ENCODE data around the gene SUN3.

SUN3 gene, protein sequence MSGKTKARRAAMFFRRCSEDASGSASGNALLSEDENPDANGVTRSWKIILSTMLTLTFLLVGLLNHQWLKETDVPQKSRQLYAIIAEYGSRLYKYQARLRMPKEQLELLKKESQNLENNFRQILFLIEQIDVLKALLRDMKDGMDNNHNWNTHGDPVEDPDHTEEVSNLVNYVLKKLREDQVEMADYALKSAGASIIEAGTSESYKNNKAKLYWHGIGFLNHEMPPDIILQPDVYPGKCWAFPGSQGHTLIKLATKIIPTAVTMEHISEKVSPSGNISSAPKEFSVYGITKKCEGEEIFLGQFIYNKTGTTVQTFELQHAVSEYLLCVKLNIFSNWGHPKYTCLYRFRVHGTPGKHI

DNA sequence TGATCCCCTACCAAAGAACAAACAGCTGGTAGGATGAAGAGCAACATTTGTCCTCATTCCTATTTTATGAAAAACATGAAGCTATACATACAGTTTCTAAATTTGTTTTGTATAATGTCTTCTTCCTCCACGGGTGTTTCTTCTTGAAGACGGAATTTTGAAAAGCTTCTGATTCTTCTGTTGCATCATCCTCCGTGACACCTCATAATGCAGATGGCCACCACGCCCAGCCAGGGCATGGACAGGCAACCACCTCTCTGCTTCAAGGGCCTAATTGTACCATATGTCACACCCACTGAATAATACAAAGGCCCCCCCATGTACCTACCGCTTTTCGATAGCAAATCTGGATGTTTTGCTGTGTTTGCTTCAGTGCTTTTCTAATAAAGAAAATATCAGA lies at the start of gene SUN3:
Gene SUN3, minus strand, starts transcription at position 170 of the 400 bp plus-strand sequence. Its CDS starts 169 bp downstream, at position 1.
- peaks cover 13% of the 10 kb centered on the region for H3K27me3 ChIP-seq (ENCODE audit: low read depth)
- H3K36me3 ChIP-seq (replicated peaks): no peaks in the 10 kb centered on the region
- no peaks in the 10 kb centered on the region for H3K9me3 ChIP-seq
- H3K4me1 ChIP-seq: no peaks in the 10 kb centered on the region
- no peak within 1 kb of the TSS for H3K4me3 ChIP-seq
- in situ Hi-C loops (cut with MboI; ENCODE audit: low sequenced_read_pairs): no loop called here
- DNase-seq (ENCODE audit: low spot score in 2 of 2): no peak

DNA sequence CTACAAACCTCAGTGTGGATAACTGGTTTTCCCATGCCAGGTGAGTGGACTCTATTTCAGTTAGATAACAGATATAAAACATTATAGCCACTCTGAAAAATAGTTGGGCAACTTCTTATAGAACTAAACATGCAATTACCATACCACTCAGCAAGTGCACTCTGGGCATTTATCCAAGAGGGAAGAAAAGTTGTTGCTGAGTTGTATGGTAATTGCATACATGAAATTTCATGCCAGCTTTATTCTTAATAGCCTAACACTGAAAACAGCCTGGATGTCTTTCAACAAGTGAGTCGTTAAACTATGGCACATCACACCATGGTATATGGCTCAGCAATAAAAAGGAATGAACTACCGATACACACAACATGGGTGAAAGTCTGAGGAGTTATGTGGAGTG lies 49.6 kb upstream of the SUN3 start:
- Histone ChIP-seq H3K4me3 (no peak overlapping the region), H3K4me1 (peaks cover 13% of the 10 kb centered on the region), H3K9me3 (no peaks in the 10 kb centered on the region), H3K36me3 (replicated peaks) (no peaks in the 10 kb centered on the region), H3K27me3 (ENCODE audit: low read depth) (no peaks in the 10 kb centered on the region)
- in situ Hi-C loops (cut with MboI; ENCODE audit: low sequenced_read_pairs): loop anchor here (25.0 kb wide), 1 partner anchor 91 kb away; the partner anchor contains the start of gene HUS1
- no peak for DNase-seq (ENCODE audit: low spot score in 2 of 2)

DNA sequence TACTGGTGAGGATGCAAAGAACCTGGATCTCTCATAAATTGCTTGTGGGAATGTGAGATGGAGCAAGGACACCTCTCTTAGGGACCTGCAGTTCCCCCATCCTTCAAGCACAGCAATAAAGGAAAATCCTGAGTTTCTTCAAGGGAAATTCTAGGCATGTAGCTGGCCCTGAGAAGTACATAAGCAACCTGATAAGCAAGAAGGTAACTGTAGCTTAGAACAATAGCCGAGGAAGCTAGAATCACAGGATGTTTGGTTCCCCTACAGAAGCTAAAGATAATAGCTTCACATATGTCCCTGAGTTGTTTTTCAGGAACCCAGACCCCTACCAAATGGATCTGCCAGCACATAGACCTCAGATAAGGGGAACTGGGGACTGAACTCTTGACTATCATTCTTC lies 48.5 kb upstream of the SUN3 start:
- in situ Hi-C loops (cut with MboI; ENCODE audit: low sequenced_read_pairs): loop anchor here (25.0 kb wide), 1 partner anchor 90 kb away; the partner anchor contains the start of gene HUS1

DNA sequence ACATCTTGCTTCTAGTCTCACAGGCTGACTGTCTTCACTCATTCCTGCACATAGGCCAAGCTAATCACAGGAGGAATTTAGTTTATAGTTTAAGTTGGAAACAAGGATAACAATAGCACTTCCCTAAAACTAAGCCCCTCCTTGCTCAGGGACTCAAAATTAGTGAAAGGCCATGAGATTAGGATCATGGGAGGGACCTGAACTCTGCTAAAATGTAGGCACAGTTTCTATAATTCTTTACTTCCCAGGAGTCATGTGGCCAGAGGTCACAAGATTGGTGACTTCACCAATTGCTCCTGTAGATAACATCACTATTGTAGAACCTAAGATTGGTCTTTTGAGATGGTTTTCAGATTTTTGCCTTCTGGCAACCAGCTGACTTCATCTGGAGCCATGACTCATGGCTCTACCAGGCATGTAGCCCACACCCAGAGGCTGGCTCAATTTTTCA lies 45.3 kb upstream of the SUN3 start:
- no peaks in the 10 kb centered on the region for H3K27me3 ChIP-seq (ENCODE audit: low read depth)
- in situ Hi-C loops (cut with MboI; ENCODE audit: low sequenced_read_pairs): no loop called here
- peaks cover 16% of the 10 kb centered on the region for H3K4me1 ChIP-seq
- no peaks in the 10 kb centered on the region for H3K9me3 ChIP-seq
- no peak overlapping the region for H3K4me3 ChIP-seq
- H3K36me3 ChIP-seq (replicated peaks): no peaks in the 10 kb centered on the region
- DNase-seq (ENCODE audit: low spot score in 2 of 2): no peak

More for the DNA sequence above, 48.5 kb upstream of the SUN3 start:
- Histone ChIP-seq H3K4me3 (no peak overlapping the region), H3K36me3 (replicated peaks) (no peaks in the 10 kb centered on the region), H3K27me3 (ENCODE audit: low read depth) (no peaks in the 10 kb centered on the region), H3K4me1 (peaks cover 16% of the 10 kb centered on the region), H3K9me3 (no peaks in the 10 kb centered on the region)
- no peak for DNase-seq (ENCODE audit: low spot score in 2 of 2)

DNA sequence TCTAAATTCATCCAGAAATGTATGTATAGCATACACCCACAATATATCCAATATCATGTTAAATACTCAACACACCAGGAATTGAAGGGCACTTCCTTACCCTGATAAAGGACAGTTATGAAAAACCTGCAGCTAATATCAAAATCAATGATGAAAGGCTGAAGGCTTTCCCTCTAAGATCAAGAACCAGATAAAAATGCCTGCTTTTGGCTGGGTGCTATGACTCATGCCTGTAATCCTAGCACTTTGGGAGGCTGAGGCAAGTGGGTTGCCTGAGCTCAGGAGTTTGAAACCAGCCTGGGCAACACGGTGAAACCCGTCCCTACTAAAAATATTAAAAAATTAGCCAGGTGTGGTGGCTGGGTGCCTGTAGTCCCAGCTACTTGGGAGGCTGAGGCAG lies 38.6 kb upstream of the SUN3 start:
- no peaks in the 10 kb centered on the region for H3K27me3 ChIP-seq (ENCODE audit: low read depth)
- H3K9me3 ChIP-seq: no peaks in the 10 kb centered on the region
- H3K4me3 ChIP-seq: no peak overlapping the region
- in situ Hi-C loops (cut with MboI; ENCODE audit: low sequenced_read_pairs): no loop called here
- no peaks in the 10 kb centered on the region for H3K36me3 ChIP-seq (replicated peaks)
- no peak for DNase-seq (ENCODE audit: low spot score in 2 of 2)
- no peaks in the 10 kb centered on the region; the same call in 1 of the 2 replicates for H3K4me1 ChIP-seq

DNA sequence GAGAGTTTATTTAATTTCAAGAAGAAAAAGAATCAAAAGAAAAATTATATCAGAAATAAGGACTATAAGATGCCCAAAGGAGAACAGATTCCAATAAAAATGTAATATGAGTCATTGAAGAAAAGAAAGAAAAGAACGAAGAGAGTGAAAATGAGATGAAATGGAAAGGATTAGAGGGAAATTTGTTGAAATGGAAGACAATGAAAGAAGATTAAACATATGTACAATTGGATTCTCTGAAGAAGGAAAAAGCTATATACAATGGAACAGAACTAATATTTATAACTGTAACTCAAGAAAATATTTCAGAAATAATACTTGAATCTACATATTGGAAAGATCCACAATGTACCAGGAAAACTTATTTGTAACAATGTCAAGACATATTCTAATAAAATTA lies 35.1 kb upstream of the SUN3 start:
- Histone ChIP-seq H3K27me3 (ENCODE audit: low read depth) (no peaks in the 10 kb centered on the region), H3K4me3 (no peak overlapping the region), H3K36me3 (replicated peaks) (no peaks in the 10 kb centered on the region), H3K4me1 (no peaks in the 10 kb centered on the region; the same call in 1 of the 2 replicates), H3K9me3 (no peaks in the 10 kb centered on the region)
- in situ Hi-C loops (cut with MboI; ENCODE audit: low sequenced_read_pairs): no loop called here
- DNase-seq (ENCODE audit: low spot score in 2 of 2): no peak

DNA sequence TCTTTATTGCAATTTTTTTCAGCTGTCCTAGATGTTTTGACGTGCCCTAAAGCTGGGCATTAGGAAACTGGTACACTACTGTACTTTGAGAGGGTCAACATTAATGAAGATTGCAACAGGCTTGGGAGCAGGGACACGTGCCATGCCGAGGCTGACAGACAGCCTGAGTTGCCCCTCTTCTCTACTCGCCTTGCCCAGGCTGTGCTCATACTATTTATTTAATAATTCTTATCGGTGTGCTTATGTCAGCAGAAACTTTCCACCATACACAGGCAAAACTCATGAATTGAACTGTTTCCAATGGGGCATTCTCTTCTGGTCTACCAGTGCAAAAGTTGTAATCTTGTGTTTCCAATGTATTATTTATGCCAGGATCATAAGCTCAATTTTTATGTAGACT lies 30.8 kb upstream of the SUN3 start:
- in situ Hi-C loops (cut with MboI; ENCODE audit: low sequenced_read_pairs): no loop called here
- no peaks in the 10 kb centered on the region for H3K36me3 ChIP-seq (replicated peaks)
- no peaks in the 10 kb centered on the region; the same call in 1 of the 2 replicates for H3K4me1 ChIP-seq
- no peak overlapping the region for H3K4me3 ChIP-seq
- H3K9me3 ChIP-seq: no peaks in the 10 kb centered on the region
- no peaks in the 10 kb centered on the region for H3K27me3 ChIP-seq (ENCODE audit: low read depth)
- DNase-seq (ENCODE audit: low spot score in 2 of 2): no peak

DNA sequence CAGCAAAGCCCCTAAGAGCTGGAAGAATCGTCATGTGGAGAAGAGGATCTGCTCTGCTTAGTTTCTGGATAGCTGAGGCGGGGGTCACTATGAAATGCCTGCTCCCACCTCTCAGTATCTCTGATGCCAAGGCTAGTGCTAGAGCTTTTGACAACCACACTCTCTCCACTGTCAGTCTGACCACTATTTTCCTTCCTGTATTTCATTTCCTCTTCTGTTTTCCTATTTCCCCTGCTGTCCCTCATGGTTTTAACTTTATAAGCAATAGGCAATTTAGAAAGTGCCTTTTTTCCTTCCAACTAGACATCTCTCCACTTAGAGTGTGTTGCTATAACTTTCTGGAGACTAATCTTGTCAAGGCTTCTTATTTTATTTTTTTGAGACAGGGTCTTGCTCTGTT lies 30.1 kb upstream of the SUN3 start:
- in situ Hi-C loops (cut with MboI; ENCODE audit: low sequenced_read_pairs): no loop called here
- no peak overlapping the region for H3K4me3 ChIP-seq
- DNase-seq (ENCODE audit: low spot score in 2 of 2): no peak
- no peaks in the 10 kb centered on the region; the same call in 1 of the 2 replicates for H3K4me1 ChIP-seq
- no peaks in the 10 kb centered on the region for H3K9me3 ChIP-seq
- no peaks in the 10 kb centered on the region for H3K36me3 ChIP-seq (replicated peaks)
- H3K27me3 ChIP-seq (ENCODE audit: low read depth): no peaks in the 10 kb centered on the region

DNA sequence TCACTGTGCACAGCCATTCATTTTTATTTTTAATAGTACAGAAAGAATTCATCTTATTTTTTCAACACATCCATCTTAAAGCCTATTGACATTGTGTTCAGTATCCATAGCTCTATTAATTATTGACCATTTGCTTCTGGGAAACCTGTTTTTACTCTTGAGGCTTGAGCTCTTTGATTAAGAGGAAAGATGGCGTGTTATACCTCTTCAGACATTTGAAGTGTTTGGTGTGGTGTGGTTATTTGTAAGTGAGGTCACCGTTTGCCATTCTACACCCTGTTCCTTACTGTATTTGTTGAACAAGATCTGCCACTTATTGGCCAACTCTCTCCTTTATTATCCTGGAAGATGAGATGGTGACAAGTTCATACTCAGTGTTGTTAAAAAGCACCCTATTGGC lies 24.8 kb upstream of the SUN3 start:
- H3K4me3 ChIP-seq: no peak overlapping the region
- no peaks in the 10 kb centered on the region for H3K4me1 ChIP-seq
- H3K9me3 ChIP-seq: no peaks in the 10 kb centered on the region
- H3K27me3 ChIP-seq (ENCODE audit: low read depth): no peaks in the 10 kb centered on the region
- in situ Hi-C loops (cut with MboI; ENCODE audit: low sequenced_read_pairs): no loop called here
- DNase-seq (ENCODE audit: low spot score in 2 of 2): no peak
- no peaks in the 10 kb centered on the region for H3K36me3 ChIP-seq (replicated peaks)

DNA sequence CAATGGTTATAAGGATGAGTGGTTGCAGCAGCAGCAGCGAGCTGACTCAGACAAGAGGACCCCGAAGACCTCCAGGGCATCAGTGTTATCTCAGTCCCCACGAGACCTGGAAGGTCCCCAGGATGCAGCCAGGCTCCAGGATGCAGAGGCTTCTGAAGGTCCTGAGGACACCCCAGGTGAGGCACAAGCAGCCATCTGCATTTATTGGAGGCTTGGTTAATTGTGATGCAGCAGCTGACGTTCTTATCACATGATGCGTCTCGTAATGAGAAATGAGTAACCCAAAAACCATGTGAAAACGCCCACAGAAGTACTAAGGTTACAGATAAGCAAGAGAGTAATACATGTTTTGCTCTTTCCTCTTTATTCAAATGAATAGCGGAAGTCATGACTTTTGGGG lies 23.8 kb upstream of the SUN3 start:
- no peak for DNase-seq (ENCODE audit: low spot score in 2 of 2)
- Histone ChIP-seq H3K9me3 (no peaks in the 10 kb centered on the region), H3K36me3 (replicated peaks) (no peaks in the 10 kb centered on the region), H3K4me1 (no peaks in the 10 kb centered on the region), H3K4me3 (no peak overlapping the region), H3K27me3 (ENCODE audit: low read depth) (no peaks in the 10 kb centered on the region)
- in situ Hi-C loops (cut with MboI; ENCODE audit: low sequenced_read_pairs): no loop called here

DNA sequence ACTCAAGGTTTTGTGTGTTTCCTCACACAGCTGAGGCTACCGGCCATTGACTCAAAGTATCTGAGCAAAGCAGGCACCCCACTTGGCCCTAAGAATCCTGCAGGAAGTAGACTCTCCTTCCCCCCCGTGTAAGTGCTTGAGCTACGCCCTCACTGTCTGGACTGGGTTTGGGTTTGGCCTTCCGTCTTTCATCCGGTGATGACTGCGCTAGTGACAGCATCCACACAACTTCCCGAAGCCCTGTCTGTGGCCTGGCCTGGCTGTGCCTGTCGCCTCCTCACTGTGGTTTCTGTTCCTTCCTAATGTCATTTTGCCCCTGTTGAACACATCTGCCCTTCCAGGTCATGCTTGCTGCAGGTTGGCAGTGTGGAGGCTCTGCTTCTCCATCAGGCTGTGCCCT lies 20.9 kb upstream of the SUN3 start:
- no peaks in the 10 kb centered on the region for H3K9me3 ChIP-seq
- DNase-seq (ENCODE audit: low spot score in 2 of 2): no peak
- in situ Hi-C loops (cut with MboI; ENCODE audit: low sequenced_read_pairs): no loop called here
- H3K4me1 ChIP-seq: no peaks in the 10 kb centered on the region
- H3K36me3 ChIP-seq (replicated peaks): no peaks in the 10 kb centered on the region
- no peaks in the 10 kb centered on the region for H3K27me3 ChIP-seq (ENCODE audit: low read depth)
- H3K4me3 ChIP-seq: no peak overlapping the region

DNA sequence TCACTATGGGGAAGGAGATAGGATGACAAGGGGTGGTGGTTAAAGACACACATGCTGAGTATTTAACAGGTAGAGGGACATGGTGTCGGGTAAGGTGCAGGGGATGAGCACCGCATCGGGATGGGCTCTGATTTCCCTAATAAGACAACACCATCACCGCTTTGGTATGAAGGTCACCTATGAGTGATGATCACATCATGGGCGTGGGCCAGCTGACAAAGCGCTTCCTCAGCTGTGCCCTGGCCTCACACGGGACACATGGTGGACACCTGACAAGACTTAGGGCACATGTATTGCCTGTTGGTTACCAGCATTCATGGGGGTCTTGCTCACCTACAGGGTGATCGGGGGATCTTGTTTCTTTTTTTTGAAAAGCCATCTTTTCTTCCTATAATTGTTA lies 19.2 kb upstream of the SUN3 start:
- Histone ChIP-seq H3K4me3 (no peak overlapping the region), H3K4me1 (no peaks in the 10 kb centered on the region), H3K9me3 (no peaks in the 10 kb centered on the region), H3K36me3 (replicated peaks) (no peaks in the 10 kb centered on the region), H3K27me3 (ENCODE audit: low read depth) (no peaks in the 10 kb centered on the region)
- in situ Hi-C loops (cut with MboI; ENCODE audit: low sequenced_read_pairs): no loop called here
- DNase-seq (ENCODE audit: low spot score in 2 of 2): no peak

DNA sequence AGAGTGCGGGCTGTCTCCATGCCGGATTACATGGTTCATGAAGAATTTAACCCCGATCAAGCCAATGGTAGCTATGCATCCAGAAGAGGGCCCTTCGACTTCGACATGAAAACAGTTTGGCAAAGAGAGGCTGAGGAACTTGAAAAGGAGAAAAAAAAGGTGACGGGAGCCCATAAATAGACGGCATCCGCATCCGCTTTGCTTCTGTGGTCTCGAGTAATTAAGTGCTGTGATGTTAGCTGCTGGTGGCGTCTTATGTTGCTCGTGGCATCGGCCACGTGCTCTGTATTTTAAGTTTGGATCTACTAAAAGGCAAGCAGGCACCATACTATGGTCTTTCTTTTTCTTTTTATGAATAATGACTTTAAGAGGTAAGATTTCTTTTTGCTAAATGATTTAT lies 17.6 kb upstream of the SUN3 start:
- no peak for DNase-seq (ENCODE audit: low spot score in 2 of 2)
- Histone ChIP-seq H3K4me3 (no peak overlapping the region), H3K36me3 (replicated peaks) (no peaks in the 10 kb centered on the region), H3K9me3 (no peaks in the 10 kb centered on the region), H3K4me1 (no peaks in the 10 kb centered on the region), H3K27me3 (ENCODE audit: low read depth) (no peaks in the 10 kb centered on the region)
- in situ Hi-C loops (cut with MboI; ENCODE audit: low sequenced_read_pairs): no loop called here

DNA sequence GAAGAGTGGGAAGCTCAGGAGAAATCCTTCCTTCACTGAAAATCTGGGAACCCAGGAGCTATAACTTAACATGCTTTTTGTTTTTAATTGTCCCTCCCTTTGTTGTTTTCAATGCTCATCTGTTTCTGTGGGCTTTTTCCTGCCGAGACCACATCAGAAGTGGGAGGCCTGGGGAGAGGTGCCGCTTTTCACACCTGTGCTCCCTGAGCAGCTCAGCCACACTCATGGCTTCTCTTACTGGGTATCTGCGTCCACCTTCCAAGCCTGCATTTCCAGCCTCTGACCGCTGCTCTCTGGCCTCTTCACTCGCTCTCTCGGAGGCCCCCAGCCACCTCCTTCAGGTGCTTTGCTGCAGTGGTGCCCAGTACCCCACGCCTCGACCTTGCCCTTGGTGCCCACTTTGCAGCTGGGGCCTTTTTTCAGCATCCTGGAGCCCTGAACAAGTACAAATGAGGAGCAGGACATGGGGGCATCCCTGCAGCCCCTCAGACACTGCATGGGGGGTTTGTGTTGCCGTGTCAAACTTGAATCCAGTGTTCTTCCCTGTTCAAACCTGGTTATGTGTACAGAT lies 16.4 kb upstream of the SUN3 start:
- no peaks in the 10 kb centered on the region for H3K27me3 ChIP-seq (ENCODE audit: low read depth)
- no peaks in the 10 kb centered on the region for H3K36me3 ChIP-seq (replicated peaks)
- in situ Hi-C loops (cut with MboI; ENCODE audit: low sequenced_read_pairs): no loop called here
- no peaks in the 10 kb centered on the region for H3K9me3 ChIP-seq
- DNase-seq (ENCODE audit: low spot score in 2 of 2): no peak
- no peaks in the 10 kb centered on the region for H3K4me1 ChIP-seq
- H3K4me3 ChIP-seq: no peak overlapping the region
